Trophoblast cell (in vitro differentiated cells and primary cell): Measurements from ENCODE around the gene BRF1.
A peak's percentile ranks its signal among the peaks of the same experiment; 100 is the strongest.

Source experiments
- DNase-seq, 2 donors: peaks; one replicate each; pipeline ENCODE4 v3.0.0-alpha.2; 2016
- H2AFZ ChIP-seq: 2 replicates; pipeline ENCODE4 v1.6.1; 2013; ENCODE audit warnings: low read length, moderate library complexity, mild to moderate bottlenecking; ENCODE audit not compliant: insufficient read depth, poor library complexity
- H2AK5ac ChIP-seq: 2 replicates; pipeline ENCODE4 v1.6.1; 2013; ENCODE audit warnings: mild to moderate bottlenecking, low read length
- H2BK120ac ChIP-seq: 2 replicates; pipeline ENCODE4 v1.6.1; 2013; ENCODE audit warnings: low read length, mild to moderate bottlenecking, moderate library complexity; ENCODE audit not compliant: insufficient read depth, poor library complexity
- H2BK12ac ChIP-seq: 2 replicates; pipeline ENCODE4 v1.6.1; 2013; ENCODE audit warnings: mild to moderate bottlenecking, low read length, moderate library complexity
- H2BK5ac ChIP-seq: 2 replicates; pipeline ENCODE4 v1.6.1; 2013; ENCODE audit warnings: low read length, low read depth, moderate library complexity, mild to moderate bottlenecking; ENCODE audit not compliant: poor library complexity
- H3K14ac ChIP-seq: 2 replicates; pipeline ENCODE4 v1.6.1; 2013; ENCODE audit warnings: mild to moderate bottlenecking, low read length
- H3K18ac ChIP-seq: 2 replicates; pipeline ENCODE4 v1.6.1; 2013; ENCODE audit warnings: mild to moderate bottlenecking, low read length
- H3K23ac ChIP-seq: 2 replicates; pipeline ENCODE4 v1.6.1; 2013; ENCODE audit warnings: low read length
- H3K27ac ChIP-seq: 2 replicates; pipeline ENCODE4 v1.5.1; 2013; ENCODE audit warnings: low read depth, mild to moderate bottlenecking, inconsistent platforms, low read length, moderate library complexity
- H3K27me3 ChIP-seq: 2 replicates; pipeline ENCODE4 v1.6.1; 2013; ENCODE audit warnings: inconsistent platforms, mild to moderate bottlenecking, low read length, moderate library complexity; ENCODE audit not compliant: insufficient read depth
- H3K36me3 ChIP-seq, 2 experiments: 1 replicate in 1 of 2; 2 replicates in 1 of 2; pipeline ENCODE4 v1.6.1; 2013; ENCODE audit warnings: low read length in 2 of 2, mild to moderate bottlenecking in 2 of 2, moderate library complexity in 1 of 2; ENCODE audit not compliant: insufficient read depth in 2 of 2, control insufficient read depth in 1 of 2
- H3K4ac ChIP-seq: 2 replicates; pipeline ENCODE4 v1.6.1; 2013; ENCODE audit warnings: low read depth, mild to moderate bottlenecking, low read length, moderate library complexity
- H3K4me1 ChIP-seq, 2 experiments: 1 replicate in 1 of 2; 2 replicates in 1 of 2; pipeline ENCODE4 v1.6.1; 2013; ENCODE audit warnings: low read length in 2 of 2, mild to moderate bottlenecking in 2 of 2, moderate library complexity in 1 of 2; ENCODE audit not compliant: insufficient read depth in 2 of 2, control insufficient read depth in 1 of 2
- H3K4me2 ChIP-seq: 2 replicates; pipeline ENCODE4 v1.6.1; 2013; ENCODE audit warnings: inconsistent platforms, mild to moderate bottlenecking, low read length, moderate library complexity
- H3K4me3 ChIP-seq: 2 replicates; pipeline ENCODE4 v1.5.1; 2013; ENCODE audit warnings: mild to moderate bottlenecking, low read depth, low read length, inconsistent platforms
- H3K79me1 ChIP-seq: one replicate; pipeline ENCODE4 v1.6.1; 2013; ENCODE audit warnings: low read length
- H3K79me2 ChIP-seq: 2 replicates; pipeline ENCODE4 v1.6.1; 2013; ENCODE audit warnings: low read length, mild to moderate bottlenecking; ENCODE audit not compliant: control insufficient read depth, insufficient read depth, poor library complexity
- H3K9ac ChIP-seq: 2 replicates; pipeline ENCODE4 v1.6.1; 2013; ENCODE audit warnings: mild to moderate bottlenecking, low read length
- H3K9me3 ChIP-seq: 2 replicates; pipeline ENCODE4 v1.6.1; 2013; ENCODE audit warnings: low read depth, mild to moderate bottlenecking, control low read depth, inconsistent platforms, low read length; ENCODE audit not compliant: insufficient read depth
- H4K12ac ChIP-seq: 2 replicates; pipeline ENCODE4 v1.6.1; 2013; ENCODE audit warnings: low read depth, mild to moderate bottlenecking, low read length, moderate library complexity
- H4K8ac ChIP-seq: 2 replicates; pipeline ENCODE4 v1.6.1; 2013; ENCODE audit warnings: low read depth, mild to moderate bottlenecking, low read length, moderate library complexity
- H4K91ac ChIP-seq: one replicate; pipeline ENCODE4 v1.6.1; 2013; ENCODE audit warnings: low read depth, mild to moderate bottlenecking, low read length, moderate library complexity
- WGBS: extraction: QIAGEN DNeasy Blood & Tissue Kit; methylation state at CpG from one replicate; pipeline ENCODE4 v1.1.7; 2013; ENCODE audit warnings: missing lambda C conversion rate; ENCODE audit not compliant: insufficient read length, insufficient coverage; ENCODE audit errors: extremely low coverage; 5-methylcytosine and 5-hydroxymethylcytosine counted together

The BRF1 gene

GRCh38 chr14:105313381-105314286 lies 12.8 kb upstream of the BRF1 start:
- no CpG with 5 or more reads among the region's 48 CpGs for WGBS
- H3K4me3 ChIP-seq: peak overlapping the region; percentile 77
- H2AK5ac ChIP-seq: peak overlapping the region; percentile 55
- H3K14ac ChIP-seq: peak overlapping the region; percentile 77
- peaks cover 7% of the 10 kb centered on the region for H3K79me1 ChIP-seq
- H3K9me3 ChIP-seq: peaks cover 3% of the 10 kb centered on the region
- DNase-seq: peak in 1 of 2 donors; percentile 29
- H3K27ac ChIP-seq: peak overlapping the region; percentile 14
- H4K8ac ChIP-seq: peak overlapping the region; percentile 99
- peak overlapping the region; percentile 91 for H3K4me2 ChIP-seq
- peaks cover 18 to 20% of the 10 kb centered on the region in 2 experiments for H3K4me1 ChIP-seq
- H3K79me2 ChIP-seq: peaks cover 8% of the 10 kb centered on the region
- peak overlapping the region; percentile 65 for H2AFZ ChIP-seq
- no peak overlapping the region for H2BK12ac ChIP-seq
- H3K4ac ChIP-seq: peak overlapping the region; percentile 83
- no peak overlapping the region for H3K23ac ChIP-seq
- peak overlapping the region; percentile 56 for H3K18ac ChIP-seq
- peak overlapping the region; percentile 93 for H4K91ac ChIP-seq
- peaks cover 0 to 2% of the 10 kb centered on the region in 2 experiments for H3K36me3 ChIP-seq
- peak overlapping the region; percentile 82 for H3K9ac ChIP-seq
- H3K27me3 ChIP-seq: no peaks in the 10 kb centered on the region
- no peak overlapping the region for H2BK120ac ChIP-seq
- H2BK5ac ChIP-seq: peak overlapping the region; percentile 50
- peak overlapping the region; percentile 88 for H4K12ac ChIP-seq

- Histone ChIP-seq H3K23ac (no peak overlapping the region), H3K9me3 (peaks cover 3% of the 10 kb centered on the region), H2AFZ (no peak overlapping the region), H3K9ac (no peak overlapping the region), H3K36me3 (peaks cover 0 to 2% of the 10 kb centered on the region in 2 experiments), H4K91ac (no peak overlapping the region), H3K79me1 (peaks cover 7% of the 10 kb centered on the region), H3K4me1 (peaks cover 18 to 20% of the 10 kb centered on the region in 2 experiments), H2BK5ac (no peak overlapping the region), H3K27me3 (no peaks in the 10 kb centered on the region), H4K12ac (peak overlapping the region; percentile 12), H3K79me2 (peaks cover 8% of the 10 kb centered on the region), H3K14ac (no peak overlapping the region), H2BK120ac (no peak overlapping the region), H4K8ac (no peak overlapping the region), H3K18ac (no peak overlapping the region), H3K4me2 (no peak overlapping the region), H3K4me3 (no peak overlapping the region), H3K27ac (no peak overlapping the region), H2BK12ac (no peak overlapping the region), H3K4ac (no peak overlapping the region), H2AK5ac (peak overlapping the region; percentile 3)
- WGBS: no CpG with 5 or more reads among the region's 13 CpGs
- DNase-seq: no peak
Observed at GRCh38 chr14:105312973-105313372, 12.2 kb upstream of the BRF1 start.

- no peak overlapping the region for H3K4me3 ChIP-seq
- peaks cover 8% of the 10 kb centered on the region for H3K79me2 ChIP-seq
Observed at GRCh38 chr14:105311838-105312237, 11.0 kb upstream of the BRF1 start.

GRCh38 chr14:105309371-105309770 lies 8.6 kb upstream of the BRF1 start:
- no peak overlapping the region for H4K12ac ChIP-seq
- no CpG with 5 or more reads among the region's 8 CpGs for WGBS
- no peak overlapping the region for H3K27ac ChIP-seq
- H2BK120ac ChIP-seq: no peak overlapping the region
- peaks cover 5 to 9% of the 10 kb centered on the region in 2 experiments for H3K4me1 ChIP-seq
- H3K9ac ChIP-seq: peak overlapping the region; percentile 9
- H3K4ac ChIP-seq: no peak overlapping the region
- no peak overlapping the region for H2BK12ac ChIP-seq
- peaks cover 0 to 2% of the 10 kb centered on the region in 2 experiments for H3K36me3 ChIP-seq
- no peak overlapping the region for H2BK5ac ChIP-seq
- peaks cover 6% of the 10 kb centered on the region for H3K79me1 ChIP-seq
- H2AFZ ChIP-seq: no peak overlapping the region
- H3K18ac ChIP-seq: no peak overlapping the region
- H3K79me2 ChIP-seq: peaks cover 2% of the 10 kb centered on the region
- peak; percentile 27 to 76 for DNase-seq
- H3K23ac ChIP-seq: no peak overlapping the region
- H3K9me3 ChIP-seq: peaks cover 3% of the 10 kb centered on the region
- no peak overlapping the region for H3K4me2 ChIP-seq
- H4K8ac ChIP-seq: no peak overlapping the region
- no peak overlapping the region for H2AK5ac ChIP-seq
- H3K27me3 ChIP-seq: no peaks in the 10 kb centered on the region
- H3K14ac ChIP-seq: no peak overlapping the region
- no peak overlapping the region for H3K4me3 ChIP-seq
- H4K91ac ChIP-seq: no peak overlapping the region

More at GRCh38 chr14:105311838-105312237, 11.0 kb upstream of the BRF1 start:
- Histone ChIP-seq H3K27ac (no peak overlapping the region), H4K12ac (no peak overlapping the region), H3K4me1 (peaks cover 18 to 20% of the 10 kb centered on the region in 2 experiments), H3K79me1 (peaks cover 7% of the 10 kb centered on the region), H4K8ac (no peak overlapping the region), H3K9ac (no peak overlapping the region), H3K4ac (no peak overlapping the region), H2BK5ac (no peak overlapping the region), H2BK12ac (no peak overlapping the region), H3K9me3 (peaks cover 3% of the 10 kb centered on the region), H3K4me2 (no peak overlapping the region), H2BK120ac (no peak overlapping the region), H2AFZ (no peak overlapping the region), H3K23ac (no peak overlapping the region), H3K18ac (no peak overlapping the region), H3K14ac (no peak overlapping the region), H2AK5ac (no peak overlapping the region), H3K36me3 (peaks cover 0 to 2% of the 10 kb centered on the region in 2 experiments), H3K27me3 (no peaks in the 10 kb centered on the region), H4K91ac (no peak overlapping the region)
- no CpG with 5 or more reads among the region's 12 CpGs for WGBS
- DNase-seq: no peak
